Caco-2 (cell line): ENCODE measurements around the gene VIT. TPM values are rescaled to one million over a fixed set of nuclear protein-coding genes. Genes with fewer than 3 reads are reported as not detected.

Experiments
- BruUV-seq: library from RNA; stranded (reverse); fragments of 400-500 nt; replicated peaks from 2 replicates; lab custom pipeline; 2021; lab: Mats Ljungman, UMichigan
- CTCF ChIA-PET: fragments of 300-600 bp; sonication (Branson Sonifier 250); formaldehyde crosslinking; loops from one replicate; lab custom pipeline; 2022; ENCODE audit warnings: antibody characterized with exemption; lab: Charles Lee
- POLR2A ChIA-PET: fragments of 300-600 bp; sonication (Branson Sonifier 250); formaldehyde crosslinking; loops from one replicate; lab custom pipeline; 2022; ENCODE audit warnings: antibody characterized with exemption; lab: Charles Lee
- DNase-seq, 2 experiments: peaks; one replicate each; pipeline versions ENCODE4 v3.0.0 to v3.0.0-alpha.2; 2020 to 2022
- H3K27me3 ChIP-seq: replicated peaks from 2 replicates; pipeline ENCODE4 v1.6.0; 2011; ENCODE audit warnings: low read length; ENCODE audit not compliant: control insufficient read depth, insufficient read depth
- H3K36me3 ChIP-seq: 2 replicates; pipeline ENCODE4 v1.5.1; 2011; ENCODE audit warnings: low read length; ENCODE audit not compliant: control insufficient read depth, insufficient read depth
- H3K4me1 ChIP-seq: fragments of 250-450 bp; sonication (Bioruptor Pico); 2 replicates; pipeline ENCODE4 v1.5.1; 2020; ENCODE audit warnings: mild to moderate bottlenecking
- H3K4me3 ChIP-seq: 2 replicates; pipeline ENCODE4 v1.5.1; 2011; ENCODE audit warnings: low read depth, mild to moderate bottlenecking, control low read depth, low read length
- H3K9me3 ChIP-seq: fragments of 250-450 bp; sonication (Bioruptor Pico); 2 replicates; pipeline ENCODE4 v1.5.1; 2020; ENCODE audit warnings: mild to moderate bottlenecking, moderate library complexity
- H3K27ac Mint-ChIP-seq: one replicate; pipeline ENCODE4 v1.8.0; 2022; ENCODE audit warnings: mixed read lengths; ENCODE audit not compliant: unreplicated experiment
- H3K27me3 Mint-ChIP-seq: one replicate; pipeline ENCODE4 v1.8.0; 2022; ENCODE audit warnings: mixed read lengths; ENCODE audit not compliant: insufficient read depth, unreplicated experiment
- H3K36me3 Mint-ChIP-seq: one replicate; pipeline ENCODE4 v1.8.0; 2022; ENCODE audit warnings: mild to moderate bottlenecking, mixed read lengths; ENCODE audit not compliant: insufficient read depth, unreplicated experiment
- H3K4me1 Mint-ChIP-seq: one replicate; pipeline ENCODE4 v1.8.0; 2022; ENCODE audit warnings: low read depth, mixed read lengths; ENCODE audit not compliant: unreplicated experiment
- H3K4me3 Mint-ChIP-seq: one replicate; pipeline ENCODE4 v1.8.0; 2022; ENCODE audit warnings: mild to moderate bottlenecking, moderate library complexity, mixed read lengths; ENCODE audit not compliant: unreplicated experiment
- H3K9me3 Mint-ChIP-seq: one replicate; pipeline ENCODE4 v1.8.0; 2022; ENCODE audit warnings: mixed read lengths; ENCODE audit not compliant: unreplicated experiment
- CTCF ChIP-seq, 2 experiments: fragments of 200-600 bp in 1 of 2; IDR thresholded peaks; 1 replicate in 1 of 2; 2 replicates in 1 of 2; pipeline versions ENCODE4 v1.5.1 to v1.8.0; 2011 to 2022; ENCODE audit warnings: antibody characterized with exemption in 1 of 2, control low read depth in 1 of 2, inconsistent platforms in 1 of 2, low read depth in 1 of 2, low read length in 1 of 2, mild to moderate bottlenecking in 1 of 2, moderate library complexity in 1 of 2; ENCODE audit not compliant: insufficient read depth in 1 of 2, severe bottlenecking in 1 of 2, unreplicated experiment in 1 of 2
- intact Hi-C: fragments of 100-400 bp; cut with micrococcal nuclease; formaldehyde crosslinking; loops from one replicate; pipeline ENCODE4 v1.10.0; 2022; ENCODE audit not compliant: unreplicated experiment
- total RNA-seq: library from RNA; stranded (reverse); gene quantifications from 2 replicates; pipeline ENCODE4 v1.2.3, GENCODE V29; 2022

The VIT gene
- total RNA-seq, 1 experiment from 2014 or later = 1.2 TPM

- Mint-ChIP-seq H3K4me1 (peaks cover 6% of the 10 kb centered on the region), H3K36me3 (no peaks in the 10 kb centered on the region), H3K4me3 (no peak overlapping the region), H3K27me3 (no peaks in the 10 kb centered on the region), H3K27ac (no peak overlapping the region), H3K9me3 (no peaks in the 10 kb centered on the region)
- TF ChIP-seq CTCF (IDR thresholded peaks at IDR 0.05; ENCODE audit: insufficient read depth in 1 of 2, low read depth in 1 of 2, low read length in 1 of 2, severe bottlenecking in 1 of 2, unreplicated experiment in 1 of 2) = no peak
- Histone ChIP-seq H3K27me3 (no peaks in the 10 kb centered on the region), H3K36me3 (no peaks in the 10 kb centered on the region), H3K9me3 (no peaks in the 10 kb centered on the region), H3K4me1 (peaks cover 19% of the 10 kb centered on the region), H3K4me3 (no peak overlapping the region)
- POLR2A ChIA-PET = no interaction called here
- CTCF ChIA-PET = interaction anchor here (0.8 to 1.8 kb wide), 10 partner anchors 15 to 312 kb away, joined by 3 to 9 read pairs (median 4); no protein-coding TSS in a partner anchor
- no TSS peak for BruUV-seq
- no peak for DNase-seq
- intact Hi-C loops = loop anchor here (1.0 to 5.0 kb wide), 3 partner anchors 102 to 692 kb away; no protein-coding TSS in a partner anchor
Measured at GRCh38 chr2:36664696-36665076, 31.8 kb upstream of the VIT start.

- no peaks in the 10 kb centered on the region for H3K36me3 ChIP-seq
- Mint-ChIP-seq H3K4me1 (peaks cover 17% of the 10 kb centered on the region), H3K9me3 (no peaks in the 10 kb centered on the region), H3K27me3 (no peaks in the 10 kb centered on the region), H3K4me3 (no peak overlapping the region), H3K36me3 (no peaks in the 10 kb centered on the region), H3K27ac (no peak overlapping the region)
- TF ChIP-seq CTCF (IDR thresholded peaks at IDR 0.05; ENCODE audit: insufficient read depth in 1 of 2, low read depth in 1 of 2, low read length in 1 of 2, severe bottlenecking in 1 of 2, unreplicated experiment in 1 of 2) = no peak
- H3K4me1 ChIP-seq = peaks cover 14% of the 10 kb centered on the region
- H3K27me3 ChIP-seq = no peaks in the 10 kb centered on the region
- POLR2A ChIA-PET = interaction anchor here (0.6 kb wide), 1 partner anchor 730 kb away, joined by 3 read pairs; no protein-coding TSS in a partner anchor
- no peaks in the 10 kb centered on the region for H3K9me3 ChIP-seq
- CTCF ChIA-PET = interaction anchor here (1.4 kb wide), 1 partner anchor 10 kb away, joined by 4 read pairs; no protein-coding TSS in a partner anchor
- no TSS peak for BruUV-seq
- intact Hi-C loops = no loop called here
- no peak overlapping the region for H3K4me3 ChIP-seq
- no peak for DNase-seq
Measured at GRCh38 chr2:36667931-36668330, 28.6 kb upstream of the VIT start.

- Histone ChIP-seq H3K9me3 (no peaks in the 10 kb centered on the region), H3K4me3 (no peak overlapping the region), H3K4me1 (peaks cover 4% of the 10 kb centered on the region; the same call in 1 of the 2 replicates), H3K36me3 (no peaks in the 10 kb centered on the region), H3K27me3 (no peaks in the 10 kb centered on the region)
- Mint-ChIP-seq H3K27me3 (no peaks in the 10 kb centered on the region), H3K4me1 (peaks cover 21% of the 10 kb centered on the region), H3K36me3 (no peaks in the 10 kb centered on the region), H3K9me3 (no peaks in the 10 kb centered on the region), H3K27ac (peak overlapping the region; percentile 6), H3K4me3 (no peak overlapping the region)
- no TSS peak for BruUV-seq
- ChIA-PET CTCF (no interaction called here), POLR2A (no interaction called here)
- intact Hi-C loops = loop anchor here (5.0 kb wide), 1 partner anchor 209 kb away; no protein-coding TSS in a partner anchor
- no peak for TF ChIP-seq CTCF (IDR thresholded peaks at IDR 0.05; ENCODE audit: insufficient read depth in 1 of 2, low read depth in 1 of 2, low read length in 1 of 2, severe bottlenecking in 1 of 2, unreplicated experiment in 1 of 2)
- DNase-seq = no peak
Measured at GRCh38 chr2:36670881-36671595, 25.5 kb upstream of the VIT start.
